HT1080 (cell line): ENCODE data around the gene DNHD1. TPM values are rescaled to one million over a fixed set of nuclear protein-coding genes. Genes with fewer than 3 reads are reported as not detected.

Source experiments
- DNase-seq: peaks from one replicate; pipeline ENCODE4 v3.0.0-alpha.2; 2015; ENCODE audit warnings: low read depth
- total RNA-seq: library from RNA; depleted of rRNA; stranded (reverse); fragments of >200 nt; shearing (Covaris generic); gene quantifications from 2 replicates; pipeline ENCODE4 v1.2.3, GENCODE V29; 2014; rRNA removed

Gene DNHD1
- total RNA-seq, 1 experiment from 2014 or later = 5.7 TPM

- no peak for DNase-seq
Measured at GRCh38 chr11:6609502-6610015, 112.5 kb downstream of the DNHD1 start.

GRCh38 chr11:6610591-6610990 lies 113.5 kb downstream of the DNHD1 start:
- no peak for DNase-seq

GRCh38 chr11:6611092-6611962 lies 114.2 kb downstream of the DNHD1 start:
- DNase-seq = no peak

GRCh38 chr11:6611963-6612212 lies 114.8 kb downstream of the DNHD1 start:
- DNase-seq = no peak

GRCh38 chr11:6612213-6613041 lies 115.3 kb downstream of the DNHD1 start, which contains the start of gene TAF10:
TSS of gene TAF10 (minus strand) at chr11:6612216. CDS start at chr11:6612189, 27 bp downstream.
- peak; percentile 95 for DNase-seq

- no peak for DNase-seq
Measured at GRCh38 chr11:6613496-6613895, 116.4 kb downstream of the DNHD1 start.

GRCh38 chr11:6614446-6614845 lies 117.4 kb downstream of the DNHD1 start:
- DNase-seq = no peak

GRCh38 chr11:6615046-6615445 lies 118.0 kb downstream of the DNHD1 start:
- no peak for DNase-seq

- peak; percentile 59 for DNase-seq
Measured at GRCh38 chr11:6615882-6616585, 119.0 kb downstream of the DNHD1 start.

- DNase-seq = no peak
Measured at GRCh38 chr11:6616596-6617250, 119.6 kb downstream of the DNHD1 start.

- peak; percentile 72 for DNase-seq
Measured at GRCh38 chr11:6617315-6617781, 120.3 kb downstream of the DNHD1 start.

GRCh38 chr11:6618117-6619003 lies 121.3 kb downstream of the DNHD1 start:
- peak; percentile 77 for DNase-seq

- DNase-seq = peak; percentile 91
Measured at GRCh38 chr11:6619004-6619745, 122.1 kb downstream of the DNHD1 start, which contains the start of gene TPP1. TSS of gene TPP1 (minus strand) at chr11:6619422. CDS start at chr11:6619400, 22 bp downstream.

- DNase-seq = no peak
Measured at GRCh38 chr11:6620636-6621035, 123.6 kb downstream of the DNHD1 start.

Other genes with a start within 250 kb of the DNHD1 start
- gene CCKBR, start 237.4 kb upstream of the DNHD1 start, total RNA-seq = not detected in 2 replicates
- not detected in 2 replicates for gene CAVIN3, start 176.8 kb upstream of the DNHD1 start, total RNA-seq
- gene SMPD1, start 106.8 kb upstream of the DNHD1 start, total RNA-seq = 30.8 and 32.1 TPM in 2 replicates
- 13.3 and 15.4 TPM in 2 replicates for gene APBB1, start 78.2 kb upstream of the DNHD1 start, total RNA-seq
- gene HPX, start 56.3 kb upstream of the DNHD1 start, total RNA-seq = 0.35 TPM in 1 of 2 replicates, not detected in the other
- 27.2 and 35.5 TPM in 2 replicates for gene TRIM3, start 23.3 kb upstream of the DNHD1 start, total RNA-seq
- 123 and 126 TPM in 2 replicates for gene ARFIP2, start 15.9 kb upstream of the DNHD1 start, total RNA-seq
- 49.8 and 60.5 TPM in 2 replicates for gene TIMM10B, start 15.8 kb upstream of the DNHD1 start, total RNA-seq
- gene RRP8, start 106.3 kb downstream of the DNHD1 start, total RNA-seq = 40.8 and 44.9 TPM in 2 replicates
- 142 and 149 TPM in 2 replicates for gene ILK, start 106.5 kb downstream of the DNHD1 start, total RNA-seq
- 228 and 254 TPM in 2 replicates for gene TAF10, start 114.9 kb downstream of the DNHD1 start, total RNA-seq
- gene TPP1, start 122.1 kb downstream of the DNHD1 start, total RNA-seq = 10.7 and 31.2 TPM in 2 replicates
- gene DCHS1, start 158.5 kb downstream of the DNHD1 start, total RNA-seq = 0.57 and 0.66 TPM in 2 replicates
- 93.0 and 140 TPM in 2 replicates for gene MRPL17, start 186.1 kb downstream of the DNHD1 start, total RNA-seq